Esophagus (tissue), 2 donors: ENCODE results near the gene LRP5. TPM values are rescaled to one million over a fixed set of nuclear protein-coding genes. Genes with fewer than 3 reads are reported as not detected.

Experiments used
- H3K27ac ChIP-seq, 2 donors: one replicate each; pipeline ENCODE4 v1.5.1; 2013; ENCODE audit warnings: low read depth in 2 of 2, mild to moderate bottlenecking in 2 of 2, inconsistent platforms in 1 of 2, low read length in 1 of 2, moderate library complexity in 1 of 2
- H3K27me3 ChIP-seq, 2 donors: one replicate each; pipeline ENCODE4 v1.6.1; 2013; ENCODE audit warnings: low read length in 2 of 2, control low read depth in 1 of 2, mild to moderate bottlenecking in 1 of 2; ENCODE audit not compliant: insufficient read depth in 2 of 2, control insufficient read depth in 1 of 2
- H3K36me3 ChIP-seq, 2 donors: one replicate each; pipeline ENCODE4 v1.6.1; 2013; ENCODE audit warnings: low read length in 1 of 2; ENCODE audit not compliant: control insufficient read depth in 2 of 2, insufficient read depth in 2 of 2
- H3K4me1 ChIP-seq, 2 donors: one replicate each; pipeline ENCODE4 v1.6.1; 2013; ENCODE audit warnings: low read length in 1 of 2; ENCODE audit not compliant: control insufficient read depth in 2 of 2, insufficient read depth in 2 of 2
- H3K4me3 ChIP-seq, 2 donors: one replicate each; pipeline ENCODE4 v1.5.1; 2013; ENCODE audit warnings: low read length in 2 of 2, mild to moderate bottlenecking in 2 of 2, low read depth in 1 of 2, moderate library complexity in 1 of 2
- H3K9me3 ChIP-seq, 2 donors: one replicate each; pipeline ENCODE4 v1.6.1; 2013; ENCODE audit warnings: mild to moderate bottlenecking in 2 of 2, low read depth in 1 of 2, low read length in 1 of 2, moderate library complexity in 1 of 2; ENCODE audit not compliant: control insufficient read depth in 2 of 2, insufficient read depth in 1 of 2
- whole genome bisulfite sequencing, 2 donors: extraction: QIAGEN DNeasy Blood & Tissue Kit; methylation state at CpG; one replicate each; pipeline ENCODE4 v1.1.7; 2013; 5-methylcytosine and 5-hydroxymethylcytosine counted together
- polyA plus RNA-seq, 2 donors: library from polyadenylated mRNA; stranded (reverse); fragments of 200-250 nt; gene quantifications; one replicate each; pipeline ENCODE4 v1.2.3, GENCODE V29; 2013
- donor health status: healthy with polysubstance abuse.
- donor health status: Bipolar disorder and iron deficiency.

Gene LRP5
- polyA plus RNA-seq, 2 donors = 16.0 to 24.5 TPM

- 0 to 1% methylated on average over 59 to 92 of the region's 92 CpGs for WGBS, 2 donors
- Histone ChIP-seq H3K27ac (peak within 1 kb of the TSS; percentile 97), H3K4me1 (peaks cover 2 to 10% of the 10 kb centered on the region in 2 donors), H3K36me3 (no peaks in the 10 kb centered on the region), H3K4me3 (peak within 1 kb of the TSS; percentile 73 to 78), H3K27me3 (no peaks in the 10 kb centered on the region), H3K9me3 (no peaks in the 10 kb centered on the region)
Observed at GRCh38 chr11:68460741-68461574, 148.6 kb downstream of the LRP5 start, which contains the start of gene PPP6R3. Gene PPP6R3, plus strand, starts transcription at chr11:68460752. Its CDS starts 76,913 bp downstream, at chr11:68537665.

- Histone ChIP-seq H3K4me1 (peaks cover 0 to 10% of the 10 kb centered on the region in 2 donors), H3K9me3 (no peaks in the 10 kb centered on the region), H3K27me3 (no peaks in the 10 kb centered on the region), H3K27ac (peak overlapping the region; percentile 97), H3K36me3 (no peaks in the 10 kb centered on the region), H3K4me3 (peak overlapping the region; percentile 73 to 78)
- WGBS, 2 donors = 1% methylated on average over 12 of the region's 12 CpGs
Observed at GRCh38 chr11:68461575-68461917, 149.2 kb downstream of the LRP5 start.

GRCh38 chr11:68463714-68464113 lies 151.3 kb downstream of the LRP5 start:
- WGBS, 2 donors = 80 to 81% methylated on average over 1 of the region's 1 CpG
- peaks cover 2 to 6% of the 10 kb centered on the region in 2 donors for H3K4me1 ChIP-seq
- H3K27ac ChIP-seq = no peak overlapping the region
- no peak overlapping the region for H3K4me3 ChIP-seq
- H3K36me3 ChIP-seq = no peaks in the 10 kb centered on the region
- no peaks in the 10 kb centered on the region for H3K27me3 ChIP-seq
- H3K9me3 ChIP-seq = no peaks in the 10 kb centered on the region

GRCh38 chr11:68467201-68467834 lies 154.9 kb downstream of the LRP5 start:
- no peak overlapping the region for H3K27ac ChIP-seq
- H3K4me3 ChIP-seq = no peak overlapping the region
- 72 to 77% methylated on average over 8 of the region's 8 CpGs for WGBS, 2 donors
- H3K9me3 ChIP-seq = no peaks in the 10 kb centered on the region
- peaks cover 2 to 15% of the 10 kb centered on the region in 2 donors for H3K4me1 ChIP-seq
- H3K27me3 ChIP-seq = no peaks in the 10 kb centered on the region
- peaks cover 0 to 5% of the 10 kb centered on the region in 2 donors for H3K36me3 ChIP-seq

- Histone ChIP-seq H3K9me3 (no peaks in the 10 kb centered on the region), H3K27me3 (no peaks in the 10 kb centered on the region), H3K36me3 (peaks cover 0 to 5% of the 10 kb centered on the region in 2 donors), H3K4me1 (peaks cover 2 to 13% of the 10 kb centered on the region in 2 donors), H3K27ac (no peak overlapping the region), H3K4me3 (no peak overlapping the region)
- 38 to 45% methylated on average over 3 of the region's 3 CpGs for WGBS, 2 donors
Observed at GRCh38 chr11:68468217-68468828, 155.9 kb downstream of the LRP5 start.

- 34 to 36% methylated on average over 2 of the region's 2 CpGs for WGBS, 2 donors
- Histone ChIP-seq H3K27ac (no peak overlapping the region), H3K4me1 (peaks cover 2 to 13% of the 10 kb centered on the region in 2 donors), H3K36me3 (peaks cover 0 to 5% of the 10 kb centered on the region in 2 donors), H3K9me3 (no peaks in the 10 kb centered on the region), H3K4me3 (no peak overlapping the region), H3K27me3 (no peaks in the 10 kb centered on the region)
Observed at GRCh38 chr11:68469122-68469521, 156.7 kb downstream of the LRP5 start.

GRCh38 chr11:68469642-68470041 lies 157.3 kb downstream of the LRP5 start:
- Histone ChIP-seq H3K4me3 (no peak overlapping the region), H3K9me3 (no peaks in the 10 kb centered on the region), H3K27ac (no peak overlapping the region), H3K4me1 (peaks cover 2 to 13% of the 10 kb centered on the region in 2 donors), H3K27me3 (no peaks in the 10 kb centered on the region), H3K36me3 (peaks cover 0 to 5% of the 10 kb centered on the region in 2 donors)
- 58 to 70% methylated on average over 1 of the region's 1 CpG for WGBS, 2 donors

GRCh38 chr11:68470304-68470811 lies 158.0 kb downstream of the LRP5 start:
- Histone ChIP-seq H3K36me3 (peaks cover 0 to 5% of the 10 kb centered on the region in 2 donors), H3K4me3 (no peak overlapping the region), H3K27ac (no peak overlapping the region), H3K4me1 (peaks cover 2 to 13% of the 10 kb centered on the region in 2 donors), H3K9me3 (no peaks in the 10 kb centered on the region), H3K27me3 (no peaks in the 10 kb centered on the region)
- WGBS, 2 donors = 89 to 90% methylated on average over 4 of the region's 4 CpGs
